Keratinocyte (primary cell): Measurements from ENCODE around the gene GLDC. TPM values are rescaled to one million over a fixed set of nuclear protein-coding genes. Genes with fewer than 3 reads are reported as not detected.
A peak's percentile ranks its signal among the peaks of the same experiment; 100 is the strongest.

Experiments used
- DNase-seq: peaks from one replicate; pipeline ENCODE4 v3.0.0-alpha.2; 2011; ENCODE audit warnings: low read depth, missing footprints, low spot score
- FAIRE-seq: peaks from 2 replicates; lab custom pipeline; 2011; peaks lifted over from hg19 to GRCh38; lab: Jason Lieb, UNC
- H2AFZ ChIP-seq: 2 replicates; pipeline ENCODE4 v1.6.0; 2012; ENCODE audit warnings: low read length, control low read depth, inconsistent platforms; ENCODE audit not compliant: control insufficient read depth
- H3K27ac ChIP-seq: 2 replicates; pipeline ENCODE4 v1.5.1; 2011; ENCODE audit warnings: low read length; ENCODE audit not compliant: control insufficient read depth, insufficient read depth
- H3K27me3 ChIP-seq: 3 replicates; pipeline ENCODE4 v1.6.0; 2011; ENCODE audit warnings: low read length; ENCODE audit not compliant: control insufficient read depth, insufficient read depth; ENCODE audit errors: extremely low read depth
- H3K36me3 ChIP-seq, 2 experiments: 2 replicates in 1 of 2; 3 replicates in 1 of 2; pipeline ENCODE4 v1.5.1; 2011; ENCODE audit warnings: low read length in 2 of 2, mild to moderate bottlenecking in 1 of 2; ENCODE audit not compliant: control insufficient read depth in 2 of 2, insufficient read depth in 2 of 2; ENCODE audit errors: extremely low read depth in 1 of 2
- H3K4me1 ChIP-seq: 3 replicates; pipeline ENCODE4 v1.5.1; 2011; ENCODE audit warnings: low read length; ENCODE audit not compliant: control insufficient read depth, insufficient read depth; ENCODE audit errors: extremely low read depth
- H3K4me2 ChIP-seq: 3 replicates; pipeline ENCODE4 v1.6.0; 2011; ENCODE audit warnings: low read depth, low read length; ENCODE audit not compliant: control insufficient read depth, insufficient read depth; ENCODE audit errors: extremely low read depth
- H3K4me3 ChIP-seq, 3 experiments: fragments of 200-600 bp in 1 of 3; sonication (generic) in 1 of 3; 2 replicates in 2 of 3; 3 replicates in 1 of 3; pipeline ENCODE4 v1.5.1; 2011 to 2016; ENCODE audit warnings: low read length in 3 of 3, mild to moderate bottlenecking in 3 of 3, control low read depth in 2 of 3, inconsistent platforms in 1 of 3, low read depth in 1 of 3, mixed read lengths in 1 of 3, mixed run types in 1 of 3, moderate library complexity in 1 of 3; ENCODE audit not compliant: control insufficient read depth in 2 of 3, insufficient read depth in 2 of 3; ENCODE audit errors: extremely low read depth in 1 of 3
- H3K79me2 ChIP-seq: 2 replicates; pipeline ENCODE4 v1.6.0; 2012; ENCODE audit warnings: low read length; ENCODE audit not compliant: control insufficient read depth, insufficient read depth
- H3K9ac ChIP-seq: 3 replicates; pipeline ENCODE4 v1.6.0; 2011; ENCODE audit warnings: low read length; ENCODE audit not compliant: control insufficient read depth, insufficient read depth; ENCODE audit errors: extremely low read depth
- H3K9me1 ChIP-seq: 3 replicates; pipeline ENCODE4 v1.6.0; 2011; ENCODE audit warnings: low read length; ENCODE audit not compliant: control insufficient read depth, insufficient read depth; ENCODE audit errors: extremely low read depth
- H3K9me3 ChIP-seq: 2 replicates; pipeline ENCODE4 v1.5.1; 2012; ENCODE audit warnings: low read depth, low read length; ENCODE audit not compliant: control insufficient read depth
- H4K20me1 ChIP-seq: 3 replicates; pipeline ENCODE4 v1.6.0; 2011; ENCODE audit warnings: low read length; ENCODE audit not compliant: control insufficient read depth, insufficient read depth; ENCODE audit errors: extremely low read depth
- EZH2 ChIP-seq: IDR thresholded peaks from one replicate; pipeline ENCODE4 v1.6.1; 2012; ENCODE audit warnings: inconsistent platforms, mild to moderate bottlenecking, low read length, moderate library complexity
- dilution Hi-C: fragments of 300-500 bp; cut with MboI; formaldehyde crosslinking; loops from one replicate; pipeline ENCODE4 v1.7.0; 2020; ENCODE audit warnings: low sequenced_read_pairs; ENCODE audit not compliant: extremely low pct_ligation_motif_present
- polyA plus RNA-seq, 5 experiments: library from polyadenylated mRNA; depleted of rRNA in 3 of 5; stranded (reverse) in 3 of 5; stranded (forward) in 1 of 5; unstranded in 1 of 5; fragments of >200 nt; gene quantifications; 1 replicate in 1 of 5; 2 replicates in 3 of 5; 3 replicates in 1 of 5; pipeline versions ENCODE4 v1.2.1 to v1.2.3, GENCODE V29; 2011 to 2012; ENCODE audit warnings: missing spikeins in 2 of 5, low read depth in 1 of 5, low replicate concordance in 1 of 5
- TF ChIP-seq, protein P1 (sequence below), 3 experiments: IDR thresholded peaks in 1 of 3; conservative IDR thresholded peaks in 1 of 3; optimal IDR thresholded peaks in 1 of 3; 2 replicates in 2 of 3; 3 replicates in 1 of 3; pipeline versions ENCODE3 to v1.5.1; 2011; ENCODE audit warnings: low read length in 3 of 3, mild to moderate bottlenecking in 3 of 3, moderate library complexity in 2 of 3, control low read depth in 1 of 3, inconsistent platforms in 1 of 3; ENCODE audit not compliant: insufficient read depth in 2 of 3; ENCODE audit errors: extremely low read depth in 1 of 3

GLDC gene
- polyA plus RNA-seq, 1 donor (not counting 4 experiments of a cell fraction or from before 2014, with no cell fraction given): 0.69 TPM

DNA sequence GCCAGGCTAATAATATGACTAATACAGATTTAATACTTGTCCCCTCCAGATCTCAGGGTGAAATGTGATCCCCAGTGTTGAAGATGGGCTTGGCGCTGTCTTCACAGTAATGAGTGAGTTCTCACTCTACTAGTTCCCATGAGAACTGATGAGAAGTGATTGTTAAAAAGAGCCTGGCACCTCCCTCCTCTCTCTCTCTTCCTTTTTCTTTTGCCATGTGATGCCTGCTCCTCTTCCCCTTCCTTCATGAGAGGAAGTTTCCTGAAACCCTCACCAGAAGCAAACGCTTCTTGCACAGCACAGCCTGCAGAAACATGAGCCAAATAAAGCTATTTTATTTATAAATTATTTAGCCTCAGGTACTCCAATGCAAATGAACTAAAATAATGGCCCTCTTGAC, 55.2 kb downstream of the GLDC start:
- Histone ChIP-seq H3K4me2 (no peak overlapping the region), H3K4me3 (no peak overlapping the region), H2AFZ (no peak overlapping the region), H3K27me3 (no peaks in the 10 kb centered on the region), H4K20me1 (no peaks in the 10 kb centered on the region), H3K9me3 (no peaks in the 10 kb centered on the region), H3K79me2 (no peaks in the 10 kb centered on the region), H3K36me3 (no peaks in the 10 kb centered on the region), H3K9me1 (no peaks in the 10 kb centered on the region), H3K4me1 (no peaks in the 10 kb centered on the region), H3K9ac (no peak overlapping the region), H3K27ac (no peak overlapping the region)
- no peak for TF ChIP-seq EZH2
- TF ChIP-seq, protein P1, sequence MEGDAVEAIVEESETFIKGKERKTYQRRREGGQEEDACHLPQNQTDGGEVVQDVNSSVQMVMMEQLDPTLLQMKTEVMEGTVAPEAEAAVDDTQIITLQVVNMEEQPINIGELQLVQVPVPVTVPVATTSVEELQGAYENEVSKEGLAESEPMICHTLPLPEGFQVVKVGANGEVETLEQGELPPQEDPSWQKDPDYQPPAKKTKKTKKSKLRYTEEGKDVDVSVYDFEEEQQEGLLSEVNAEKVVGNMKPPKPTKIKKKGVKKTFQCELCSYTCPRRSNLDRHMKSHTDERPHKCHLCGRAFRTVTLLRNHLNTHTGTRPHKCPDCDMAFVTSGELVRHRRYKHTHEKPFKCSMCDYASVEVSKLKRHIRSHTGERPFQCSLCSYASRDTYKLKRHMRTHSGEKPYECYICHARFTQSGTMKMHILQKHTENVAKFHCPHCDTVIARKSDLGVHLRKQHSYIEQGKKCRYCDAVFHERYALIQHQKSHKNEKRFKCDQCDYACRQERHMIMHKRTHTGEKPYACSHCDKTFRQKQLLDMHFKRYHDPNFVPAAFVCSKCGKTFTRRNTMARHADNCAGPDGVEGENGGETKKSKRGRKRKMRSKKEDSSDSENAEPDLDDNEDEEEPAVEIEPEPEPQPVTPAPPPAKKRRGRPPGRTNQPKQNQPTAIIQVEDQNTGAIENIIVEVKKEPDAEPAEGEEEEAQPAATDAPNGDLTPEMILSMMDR (optimal IDR thresholded peaks at IDR 0.05 in 1 of 3, IDR thresholded peaks at IDR 0.05 in 1 of 3, conservative IDR thresholded peaks at IDR 0.05 in 1 of 3; ENCODE audit: extremely low read depth in 1 of 3, insufficient read depth in 2 of 3, low read length in 3 of 3): no peak
- dilution Hi-C loops: no loop called here
- DNase-seq (no peak), FAIRE-seq (no peak)

DNA sequence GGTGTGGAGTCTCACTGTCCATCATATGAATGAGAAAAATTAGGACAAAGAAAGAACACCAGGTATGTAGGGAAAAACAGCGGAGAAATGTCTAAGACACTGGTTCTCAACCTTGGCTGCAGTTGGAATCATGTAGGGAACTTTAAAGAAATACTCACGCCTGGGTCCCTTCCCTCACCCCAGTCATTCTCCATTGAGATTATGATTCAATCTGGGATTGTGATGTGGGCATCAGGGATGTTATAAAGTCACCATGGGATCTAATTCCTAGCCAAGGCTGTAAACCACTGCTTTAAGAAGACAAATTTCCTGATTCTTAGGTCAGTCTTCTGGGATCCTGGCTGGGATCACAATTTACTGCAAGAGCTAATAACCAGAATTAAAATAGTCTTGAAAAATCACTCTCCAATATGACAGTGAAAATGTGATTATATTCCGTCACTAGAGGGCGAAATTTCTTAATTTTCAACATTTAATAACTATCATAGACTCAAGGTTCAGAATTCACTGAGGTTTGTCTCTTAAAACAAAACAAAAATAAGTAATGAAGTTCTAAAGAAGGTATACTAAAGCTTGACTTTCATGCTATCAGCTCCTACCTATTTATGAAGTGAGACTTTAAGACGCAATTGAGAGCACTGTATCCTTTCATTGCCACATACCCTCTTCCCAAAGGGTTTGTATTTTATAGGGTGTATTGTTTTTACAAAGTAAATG, 60.5 kb downstream of the GLDC start:
- peak; percentile 71 for FAIRE-seq
- dilution Hi-C loops: no loop called here
- DNase-seq: no peak

More for the DNA sequence above, 60.5 kb downstream of the GLDC start:
- H3K27ac ChIP-seq: no peak overlapping the region
- H3K79me2 ChIP-seq: no peaks in the 10 kb centered on the region
- no peaks in the 10 kb centered on the region for H3K9me3 ChIP-seq
- no peak overlapping the region for H2AFZ ChIP-seq
- H3K4me3 ChIP-seq: no peak overlapping the region
- TF ChIP-seq EZH2: no peak
- TF ChIP-seq, protein P1 (optimal IDR thresholded peaks at IDR 0.05 in 1 of 3, IDR thresholded peaks at IDR 0.05 in 1 of 3, conservative IDR thresholded peaks at IDR 0.05 in 1 of 3; ENCODE audit: extremely low read depth in 1 of 3, insufficient read depth in 2 of 3, low read length in 3 of 3): peak in 1 of 3 experiments; percentile 34
- no peaks in the 10 kb centered on the region for H3K27me3 ChIP-seq
- no peaks in the 10 kb centered on the region for H4K20me1 ChIP-seq
- no peak overlapping the region for H3K9ac ChIP-seq
- H3K4me2 ChIP-seq: no peak overlapping the region
- no peaks in the 10 kb centered on the region for H3K4me1 ChIP-seq
- no peaks in the 10 kb centered on the region for H3K36me3 ChIP-seq
- no peaks in the 10 kb centered on the region for H3K9me1 ChIP-seq
